ENCODE data around the gene MRTFA.

Gene MRTFA

GRCh38 chr22:40491990-40492631, 144.4 kb downstream of the MRTFA start:
- DNase-seq (ENCODE audit: low read depth) = no peak

- DNase-seq (ENCODE audit: low read depth) = peak; percentile 61
Observed at GRCh38 chr22:40487663-40488249, 148.8 kb downstream of the MRTFA start.

- DNase-seq (ENCODE audit: low read depth) = no peak
Observed at GRCh38 chr22:40486962-40487602, 149.4 kb downstream of the MRTFA start.

GRCh38 chr22:40485813-40486667, 150.5 kb downstream of the MRTFA start:
- DNase-seq (ENCODE audit: low read depth) = peak; percentile 56

GRCh38 chr22:40484906-40485669, 151.4 kb downstream of the MRTFA start:
- DNase-seq (ENCODE audit: low read depth) = no peak

- no peak for DNase-seq (ENCODE audit: low read depth)
Observed at GRCh38 chr22:40482886-40483285, 153.6 kb downstream of the MRTFA start.

- no peak for DNase-seq (ENCODE audit: low read depth)
Observed at GRCh38 chr22:40482391-40482790, 154.1 kb downstream of the MRTFA start.

- DNase-seq (ENCODE audit: low read depth) = no peak
Observed at GRCh38 chr22:40480996-40481395, 155.5 kb downstream of the MRTFA start.

GRCh38 chr22:40479887-40480538, 156.5 kb downstream of the MRTFA start:
- DNase-seq (ENCODE audit: low read depth) = peak; percentile 84

- DNase-seq (ENCODE audit: low read depth) = no peak
Observed at GRCh38 chr22:40479126-40479800, 157.3 kb downstream of the MRTFA start.

- no peak for DNase-seq (ENCODE audit: low read depth)
Observed at GRCh38 chr22:40478338-40479125, 158.0 kb downstream of the MRTFA start.

GRCh38 chr22:40477683-40478337, 158.7 kb downstream of the MRTFA start:
- DNase-seq (ENCODE audit: low read depth) = peak; percentile 31

- DNase-seq (ENCODE audit: low read depth) = no peak
Observed at GRCh38 chr22:40476341-40476740, 160.2 kb downstream of the MRTFA start.

- DNase-seq (ENCODE audit: low read depth) = no peak
Observed at GRCh38 chr22:40473703-40474102, 162.8 kb downstream of the MRTFA start.

- DNase-seq (ENCODE audit: low read depth) = no peak
Observed at GRCh38 chr22:40472579-40472978, 163.9 kb downstream of the MRTFA start.

GRCh38 chr22:40472051-40472450, 164.5 kb downstream of the MRTFA start:
- no peak for DNase-seq (ENCODE audit: low read depth)

GRCh38 chr22:40469181-40469580, 167.3 kb downstream of the MRTFA start:
- no peak for DNase-seq (ENCODE audit: low read depth)

- DNase-seq (ENCODE audit: low read depth) = no peak
Observed at GRCh38 chr22:40468616-40469015, 167.9 kb downstream of the MRTFA start.

- DNase-seq (ENCODE audit: low read depth) = no peak
Observed at GRCh38 chr22:40466976-40467375, 169.5 kb downstream of the MRTFA start.
